ENCODE results near the gene LZTS2. TPM values are rescaled to one million over a fixed set of nuclear protein-coding genes. Genes with fewer than 3 reads are reported as not detected.
"Not testable (repeated sequence)": the region's sequence is repeated elsewhere in the genome, so short reads cannot be mapped to it uniquely, and the experiment has no call there.

The LZTS2 gene
- total RNA-seq, 2 donors from 2014 or later = 43.9 to 47.7 TPM

- ATAC-seq = no peak
- no peak for DNase-seq
- intact Hi-C loops (cut with DNase I) = no loop called here
Observed at GRCh38 chr10:101028446-101029337, 29.1 kb downstream of the LZTS2 start.

GRCh38 chr10:101029520-101030295 is 30.1 kb downstream of the LZTS2 start:
- intact Hi-C loops (cut with DNase I) = no loop called here
- peak; percentile 34 for DNase-seq
- ATAC-seq = no peak

GRCh38 chr10:101030496-101031127 is 31.0 kb downstream of the LZTS2 start:
- intact Hi-C loops (cut with DNase I) = no loop called here
- ATAC-seq = no peak

GRCh38 chr10:101031128-101031795 is 31.7 kb downstream of the LZTS2 start, which contains the start of the genes PDZD7 and SFXN3:
TSS of gene PDZD7 (minus strand) at chr10:101031129. CDS start at chr10:101030219, 910 bp downstream.
TSS of gene SFXN3 (plus strand) at chr10:101031234. CDS start at chr10:101034695, 3,461 bp downstream.
- DNase-seq = peak; percentile 97
- intact Hi-C loops (cut with DNase I) = no loop called here
- peak; percentile 88 to 90 for ATAC-seq

More at GRCh38 chr10:101030496-101031127, 31.0 kb downstream of the LZTS2 start:
- no peak for DNase-seq

GRCh38 chr10:101031796-101032636 is 32.4 kb downstream of the LZTS2 start:
- ATAC-seq (peak; percentile 78 to 82), DNase-seq (peak; percentile 88)
- intact Hi-C loops (cut with DNase I) = no loop called here

GRCh38 chr10:101032637-101033224 is 33.1 kb downstream of the LZTS2 start:
- DNase-seq (peak; percentile 79), ATAC-seq (peak; percentile 51 to 83)
- intact Hi-C loops (cut with DNase I) = no loop called here

GRCh38 chr10:101033276-101033675 is 33.7 kb downstream of the LZTS2 start:
- DNase-seq (no peak), ATAC-seq (no peak)
- intact Hi-C loops (cut with DNase I) = no loop called here

GRCh38 chr10:101034404-101034803 is 34.8 kb downstream of the LZTS2 start:
- ATAC-seq; intact Hi-C loops (cut with DNase I); DNase-seq: not testable (repeated sequence)

- ATAC-seq (no peak), DNase-seq (no peak)
- intact Hi-C loops (cut with DNase I) = no loop called here
Observed at GRCh38 chr10:101035314-101035713, 35.7 kb downstream of the LZTS2 start.

- intact Hi-C loops (cut with DNase I) = no loop called here
- DNase-seq (no peak), ATAC-seq (no peak)
Observed at GRCh38 chr10:101035916-101036702, 36.5 kb downstream of the LZTS2 start.

- DNase-seq (no peak), ATAC-seq (no peak)
- intact Hi-C loops (cut with DNase I) = no loop called here
Observed at GRCh38 chr10:101036726-101037125, 37.1 kb downstream of the LZTS2 start.

- DNase-seq (no peak), ATAC-seq (no peak)
- intact Hi-C loops (cut with DNase I) = no loop called here
Observed at GRCh38 chr10:101038484-101038883, 38.9 kb downstream of the LZTS2 start.

- DNase-seq (no peak), ATAC-seq (no peak)
- intact Hi-C loops (cut with DNase I) = no loop called here
Observed at GRCh38 chr10:101040061-101040460, 40.5 kb downstream of the LZTS2 start.

- intact Hi-C loops (cut with DNase I) = no loop called here
- no peak for ATAC-seq
- DNase-seq = no peak
Observed at GRCh38 chr10:101040851-101041250, 41.2 kb downstream of the LZTS2 start.

GRCh38 chr10:101041252-101041761 is 41.7 kb downstream of the LZTS2 start:
- ATAC-seq = peak; percentile 73 to 80
- DNase-seq = peak; percentile 78
- intact Hi-C loops (cut with DNase I) = no loop called here

- intact Hi-C loops (cut with DNase I) = loop anchor here in 1 of 2 donors (2.0 kb wide), 1 partner anchor 19 kb away; the partner anchor contains the start of gene KAZALD1
- DNase-seq (no peak), ATAC-seq (no peak)
Observed at GRCh38 chr10:101042118-101042517, 42.5 kb downstream of the LZTS2 start.

Data from left cardiac atrium (tissue), 4 donors.